HG02981 (cell line): ENCODE measurements around the gene ZNF503.

Experiments
- ATAC-seq: cut with Tn5 transposase; IDR thresholded peaks from one replicate; pipeline ENCODE4 v1.9.1; 2021; ENCODE audit warnings: mild to moderate bottlenecking, moderate library complexity; ENCODE audit not compliant: unreplicated experiment

The ZNF503 gene

DNA sequence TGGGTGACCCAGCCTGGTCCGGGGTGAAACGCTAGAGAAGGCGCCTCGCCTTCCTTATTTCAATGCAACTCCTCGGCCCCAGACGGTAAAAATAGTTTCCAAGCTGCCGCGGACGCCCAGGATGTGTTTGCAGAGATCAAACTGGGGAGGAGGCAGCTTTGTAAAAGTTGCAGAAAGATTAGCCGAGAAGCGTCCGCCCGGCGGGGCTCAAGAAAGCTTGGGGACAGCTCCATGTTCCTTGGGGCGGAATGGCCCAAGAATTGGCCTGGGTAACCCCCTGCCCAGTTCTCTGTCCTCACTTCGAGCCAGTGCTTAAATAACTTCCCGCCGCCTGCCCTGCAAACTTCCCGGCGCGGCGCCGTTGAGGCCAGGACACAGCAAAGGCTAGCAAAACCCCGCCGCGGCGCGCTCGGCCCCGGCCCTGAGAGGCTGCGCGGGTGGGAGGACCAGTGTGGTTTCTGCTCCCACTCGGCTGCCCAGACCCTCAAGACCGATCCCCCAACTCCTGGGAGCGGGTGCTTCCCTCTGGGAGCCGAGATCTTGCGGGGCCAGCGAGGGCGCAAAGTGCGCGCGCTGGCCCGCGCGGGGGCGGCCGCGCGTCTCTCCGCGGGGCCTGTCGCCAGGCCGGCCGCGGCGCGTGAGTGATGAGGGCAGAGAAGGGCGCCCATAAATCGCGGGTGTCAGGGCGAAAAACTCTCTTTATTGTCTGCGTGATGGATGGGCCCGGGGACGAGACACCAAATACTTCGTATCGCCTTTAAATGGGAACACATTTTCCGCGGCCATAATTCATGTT is 6.3 kb upstream of the ZNF503 start:
- ATAC-seq: no peak

DNA sequence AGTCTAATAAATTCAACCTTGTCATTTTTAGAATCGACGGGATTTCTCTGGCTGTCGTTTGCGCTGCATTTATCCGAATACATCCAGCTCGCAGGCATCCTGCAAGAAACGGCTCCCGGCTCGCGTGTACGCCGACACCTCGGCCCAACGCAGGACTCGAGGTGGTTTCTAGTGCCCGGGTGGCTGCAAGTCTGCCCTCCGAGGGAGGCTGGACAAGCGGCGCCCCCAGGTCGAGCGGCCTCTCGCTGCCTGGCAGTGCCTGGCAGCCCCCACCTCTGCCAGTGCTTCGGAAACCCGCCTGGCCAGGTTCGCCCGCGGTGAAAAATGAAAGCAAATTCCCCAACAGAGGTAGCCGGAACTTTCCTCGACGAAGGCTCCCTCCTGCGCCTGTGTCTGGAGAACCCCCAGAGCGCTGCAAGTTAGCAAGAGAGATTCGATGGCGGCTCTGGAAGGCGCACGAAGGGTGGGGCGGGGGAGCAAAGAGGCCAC is 5.7 kb upstream of the ZNF503 start:
- no peak for ATAC-seq

DNA sequence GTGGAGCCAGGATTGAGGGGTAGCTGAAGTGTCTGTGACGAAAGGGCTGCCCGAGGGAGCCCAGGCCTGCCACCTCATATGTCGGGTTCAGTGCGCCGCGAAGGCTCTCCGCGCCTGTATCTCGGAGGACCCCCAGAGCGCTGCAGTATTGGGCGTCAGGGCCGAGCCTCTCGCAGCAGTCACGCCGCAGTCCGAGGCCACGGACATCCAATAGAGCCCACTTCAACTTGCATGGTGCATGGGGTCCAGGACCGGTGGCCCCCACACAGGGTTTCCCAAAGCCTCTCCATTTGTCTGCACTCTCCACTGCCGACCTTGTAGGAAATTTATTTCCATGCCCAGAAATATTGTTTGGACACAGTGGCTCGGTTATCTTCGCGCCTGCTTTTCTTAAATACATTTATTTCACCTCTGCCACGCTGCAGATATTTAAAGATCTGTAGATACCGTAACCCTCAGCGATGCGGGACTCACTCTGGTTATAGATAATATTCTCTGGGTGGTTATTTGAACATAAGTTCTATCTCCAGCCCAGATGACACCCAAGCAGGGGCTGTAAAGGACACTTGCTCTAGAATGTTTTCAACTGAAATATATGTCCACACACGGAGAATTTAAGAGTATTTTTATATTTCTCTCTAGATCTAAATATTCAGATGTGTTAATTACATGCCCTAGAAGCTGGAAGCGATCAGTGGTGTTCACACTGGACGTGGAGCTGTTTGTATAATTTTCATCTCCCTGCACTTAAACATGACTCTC is 5.1 kb upstream of the ZNF503 start:
- no peak for ATAC-seq

DNA sequence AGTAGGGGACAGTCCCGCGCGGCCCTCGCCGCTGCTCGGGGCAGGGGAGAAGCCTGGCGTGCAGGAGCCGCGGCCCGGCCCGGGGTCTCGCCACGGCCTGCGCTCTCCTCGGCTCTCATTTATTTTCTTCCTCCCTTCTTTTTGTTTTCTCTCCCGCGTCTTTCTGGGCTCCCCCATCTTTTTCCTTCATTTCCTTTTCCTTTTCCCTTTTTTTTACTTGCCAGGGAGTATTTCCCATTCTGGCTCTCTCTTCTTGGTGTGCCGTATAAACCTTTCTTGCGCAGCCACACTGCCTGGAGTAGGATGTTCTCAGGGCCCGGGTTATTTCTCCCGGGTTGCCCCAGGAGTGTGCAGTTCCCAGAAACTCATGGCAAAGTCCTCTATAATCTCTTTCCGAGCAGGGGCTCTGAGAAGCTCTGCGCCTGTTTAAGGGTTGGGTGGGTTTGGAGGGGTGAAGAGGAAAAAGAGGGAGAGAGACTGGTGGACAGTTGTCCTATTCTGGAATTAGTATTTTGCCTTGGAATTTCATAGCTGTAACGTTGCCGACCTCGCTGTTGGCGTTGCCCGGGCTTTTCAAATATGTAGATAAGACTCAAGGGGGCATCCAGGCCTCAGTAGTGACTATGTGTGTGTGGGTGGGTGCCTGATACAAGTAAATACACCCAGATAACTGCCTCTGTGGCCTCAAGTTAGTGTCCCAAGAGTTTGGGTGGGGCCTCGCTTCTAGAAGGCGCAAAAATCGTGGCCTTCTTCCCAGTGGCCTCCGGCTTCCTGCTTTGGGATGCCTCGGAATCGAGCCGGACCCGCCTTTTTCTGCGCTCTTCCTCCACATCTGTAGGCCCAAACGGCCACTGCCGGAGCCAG is 4.3 kb upstream of the ZNF503 start:
- no peak for ATAC-seq

DNA sequence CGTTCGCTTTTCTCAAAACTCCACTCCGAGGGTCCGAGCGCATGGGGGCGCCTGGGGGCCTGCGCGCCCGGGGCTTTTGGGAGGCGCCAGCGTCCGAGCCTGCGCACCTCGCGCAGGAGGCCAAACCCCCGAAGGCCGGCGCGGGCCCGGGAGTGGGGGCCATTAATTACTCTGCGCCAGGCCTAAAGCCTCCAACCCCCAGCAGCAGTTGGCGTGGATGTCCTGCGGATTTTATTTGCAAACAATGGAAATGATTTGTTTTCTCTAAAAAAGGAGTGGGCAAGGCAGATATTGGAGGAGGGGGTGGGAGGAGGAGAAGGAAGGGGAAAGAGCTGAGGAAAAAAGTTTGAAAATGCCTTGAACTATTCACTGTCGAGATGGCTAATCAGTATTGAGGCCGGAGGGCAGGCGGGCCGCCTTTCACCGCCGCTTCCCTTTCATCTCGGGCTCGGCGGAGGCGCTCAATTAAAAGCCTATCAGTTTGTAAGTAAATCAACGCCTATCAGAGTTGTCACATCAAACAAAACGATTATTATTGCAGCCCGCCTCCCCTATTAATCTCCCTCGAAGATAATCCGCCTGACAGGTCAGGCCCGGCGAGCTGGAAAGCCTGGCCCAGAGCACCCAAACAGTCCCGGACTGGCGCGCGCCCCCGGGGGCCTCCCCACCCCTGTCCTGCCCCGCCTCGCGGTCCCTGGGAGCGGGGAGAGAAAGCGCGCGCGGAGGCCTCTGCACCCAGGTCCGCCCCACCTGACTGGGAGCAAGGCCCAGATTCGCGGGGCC is 3.4 kb upstream of the ZNF503 start:
- ATAC-seq: no peak

DNA sequence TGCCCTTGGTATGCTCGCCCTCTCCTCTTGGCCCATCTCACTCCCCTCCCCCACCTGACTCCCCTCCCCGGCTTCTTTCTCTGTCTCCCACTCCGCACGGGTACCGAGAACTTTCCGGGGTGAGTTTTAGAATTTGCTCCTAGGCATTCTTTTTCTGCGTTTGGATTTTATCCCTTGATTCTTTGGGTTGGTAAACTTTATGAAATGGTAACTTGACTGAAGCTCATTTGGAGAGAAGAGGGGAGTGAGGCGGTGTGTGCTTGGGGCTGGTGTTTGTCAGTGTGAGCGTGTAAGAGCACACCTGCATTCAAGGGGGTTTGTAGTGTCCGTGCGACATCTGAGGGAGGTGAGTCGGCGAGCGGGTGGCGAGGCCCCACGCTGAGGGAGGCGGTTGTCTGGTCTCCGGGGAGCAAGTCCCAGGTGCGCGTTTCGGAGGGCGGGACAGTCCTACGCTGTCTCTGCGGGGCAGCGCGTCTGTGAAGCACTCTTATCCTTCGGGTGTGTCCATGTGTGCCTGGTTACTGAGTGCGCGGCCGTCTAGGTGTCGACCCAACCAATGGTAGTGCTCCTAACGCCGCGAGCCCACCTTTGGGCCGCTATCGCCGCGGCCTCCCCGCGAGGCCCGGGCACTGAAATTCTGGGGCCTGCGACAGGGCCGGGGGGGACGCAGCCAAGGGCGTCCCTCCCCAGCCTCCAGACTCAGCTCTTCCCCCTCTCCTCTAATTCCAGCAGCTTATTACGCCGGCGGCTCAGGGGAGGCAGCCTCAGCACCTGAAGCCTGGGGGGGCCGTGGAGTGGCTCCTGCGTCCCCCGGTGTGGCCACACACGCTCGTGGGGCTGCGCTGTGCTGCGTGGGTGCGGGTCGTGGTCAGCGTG is 2.6 kb upstream of the ZNF503 start:
- ATAC-seq: no peak

DNA sequence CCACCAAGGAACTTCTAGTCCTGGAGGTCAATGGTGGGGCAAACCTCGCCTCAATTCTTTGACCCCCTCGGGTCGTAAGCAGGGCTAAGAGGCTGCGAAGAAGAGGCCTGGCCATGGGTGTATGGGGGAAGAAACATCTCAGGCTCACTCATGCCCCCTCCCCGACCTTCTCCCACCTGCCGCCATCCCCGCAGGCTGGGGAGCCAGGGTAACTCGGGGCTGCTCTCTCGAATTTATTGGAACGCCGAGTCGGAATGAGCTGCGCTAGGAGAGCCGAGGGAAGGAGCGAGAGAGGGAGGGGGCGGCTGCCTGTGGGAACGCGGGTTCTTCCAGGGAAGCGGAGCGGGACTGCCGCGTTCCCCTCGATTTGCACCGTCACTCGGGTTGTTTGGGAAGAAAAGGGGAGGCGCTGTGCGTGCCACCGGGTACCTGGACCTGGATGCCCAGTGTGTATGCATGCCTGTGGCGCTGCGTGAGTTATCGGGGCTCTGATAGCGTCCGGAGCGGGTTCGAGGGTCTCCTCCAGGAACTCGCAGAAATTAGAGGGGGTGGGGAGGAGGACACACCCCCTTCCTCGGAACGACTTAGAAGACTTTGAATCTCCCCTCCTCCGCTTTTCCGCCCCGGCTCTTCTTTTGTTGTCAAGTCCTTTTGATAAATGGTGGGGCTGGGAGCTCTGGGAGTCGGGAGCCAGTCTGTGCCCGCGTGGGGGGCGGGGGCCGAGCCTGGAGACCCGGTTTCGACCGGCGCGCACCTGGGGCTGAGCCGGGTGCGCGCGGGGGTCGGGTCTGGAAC is 1.8 kb upstream of the ZNF503 start:
- ATAC-seq: no peak

DNA sequence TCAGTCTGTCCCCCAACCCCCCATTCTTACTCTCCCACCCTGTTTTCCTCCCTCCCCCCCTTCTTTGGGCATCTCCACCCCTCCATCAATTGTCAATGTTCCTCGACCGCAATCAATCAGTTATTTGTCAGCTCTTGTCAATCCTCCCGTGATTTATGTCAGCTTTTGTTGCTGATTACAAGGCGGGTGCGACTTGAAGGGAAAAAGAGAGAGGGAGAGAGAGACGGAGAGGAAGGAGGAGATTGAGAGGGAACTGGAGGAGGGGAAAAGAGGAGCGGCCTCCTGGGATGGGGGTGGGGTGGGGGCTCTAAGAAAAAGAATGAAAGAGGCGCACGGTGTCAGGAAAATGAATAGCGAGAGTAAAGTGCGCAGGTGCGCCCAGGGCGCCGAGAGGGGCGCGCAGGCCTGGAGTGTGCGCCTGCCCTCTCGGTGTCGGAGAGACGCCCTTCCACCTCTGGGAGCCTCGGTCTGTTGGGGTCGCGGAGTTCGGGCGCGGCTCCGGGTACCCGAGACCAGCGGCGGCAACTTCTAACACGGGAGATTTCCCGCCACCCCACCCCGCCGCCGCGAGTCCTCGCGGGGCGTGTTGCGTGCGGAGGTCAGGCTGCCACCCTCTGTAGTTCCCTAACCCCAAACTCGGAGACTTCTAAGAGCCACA is 1.1 kb upstream of the ZNF503 start:
- no peak for ATAC-seq

DNA sequence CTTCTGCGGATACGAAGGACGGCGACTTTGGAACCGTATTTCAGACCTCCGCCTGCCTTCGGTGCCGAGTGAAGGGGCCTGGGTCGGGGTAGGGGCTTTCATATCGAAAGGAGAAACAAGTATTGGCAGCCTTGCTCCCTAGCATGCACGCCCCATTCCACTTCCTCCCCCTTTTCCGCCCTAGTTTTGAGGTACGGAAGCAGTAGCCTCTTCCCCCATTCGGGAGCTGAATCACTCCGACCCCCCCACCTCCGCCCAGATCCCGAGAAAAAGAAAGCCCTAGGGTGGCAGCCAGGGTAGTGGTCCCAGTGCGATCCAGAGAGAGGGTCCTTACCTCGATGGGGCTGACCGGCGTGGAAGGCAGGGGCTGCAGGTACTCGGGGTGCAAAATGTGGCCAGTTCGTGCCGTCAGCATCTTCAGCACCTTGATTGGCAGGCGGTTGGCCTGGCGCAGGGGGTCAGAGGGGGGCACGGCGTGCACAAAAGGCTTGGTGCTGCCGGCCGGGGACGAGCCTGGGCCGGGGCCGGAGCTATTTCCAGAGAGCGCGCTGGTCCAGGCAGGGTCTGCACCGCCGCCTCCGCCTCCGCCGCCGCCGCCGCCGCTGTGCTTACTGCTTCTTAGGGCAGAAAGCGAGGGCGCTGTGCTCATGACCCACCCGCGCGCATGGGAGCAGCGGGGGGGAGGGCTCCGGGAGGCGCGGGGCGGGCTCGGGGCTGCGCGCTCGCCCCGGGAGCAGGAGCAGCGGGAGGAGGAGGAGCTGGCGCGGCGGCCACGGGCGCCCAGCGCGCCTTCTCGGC is 594 bp downstream of the ZNF503 start:
- peak; percentile 29 for ATAC-seq

DNA sequence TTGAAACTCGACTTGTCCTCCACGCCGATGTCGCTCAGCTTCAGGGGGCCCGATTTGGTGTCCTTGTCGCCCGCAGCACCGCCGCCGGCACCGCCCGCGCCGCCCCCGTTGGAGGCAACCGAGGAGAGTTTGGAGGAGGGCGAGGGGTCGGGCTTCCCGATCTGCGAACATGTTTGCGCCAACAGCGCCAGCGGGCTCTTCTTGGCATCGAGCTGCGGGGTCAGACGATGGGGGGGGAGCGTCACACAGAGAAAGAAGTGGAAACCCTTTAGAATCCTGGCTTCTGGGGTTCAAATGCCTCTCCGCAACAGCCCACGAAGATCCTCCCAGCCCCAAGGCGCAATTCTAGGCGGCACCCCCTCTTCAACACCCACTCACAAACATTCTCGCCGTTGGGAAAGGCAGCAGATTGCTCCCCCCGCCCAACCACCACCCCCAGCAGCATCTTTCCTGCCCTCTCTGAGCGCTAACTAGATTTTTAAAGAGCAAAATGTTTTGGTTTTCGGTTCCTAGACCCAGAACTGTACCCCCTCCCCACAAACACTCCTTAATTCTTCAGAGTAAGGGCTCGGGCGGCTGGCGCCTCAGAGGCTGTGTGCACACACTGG is 1.3 kb downstream of the ZNF503 start:
- no peak for ATAC-seq

DNA sequence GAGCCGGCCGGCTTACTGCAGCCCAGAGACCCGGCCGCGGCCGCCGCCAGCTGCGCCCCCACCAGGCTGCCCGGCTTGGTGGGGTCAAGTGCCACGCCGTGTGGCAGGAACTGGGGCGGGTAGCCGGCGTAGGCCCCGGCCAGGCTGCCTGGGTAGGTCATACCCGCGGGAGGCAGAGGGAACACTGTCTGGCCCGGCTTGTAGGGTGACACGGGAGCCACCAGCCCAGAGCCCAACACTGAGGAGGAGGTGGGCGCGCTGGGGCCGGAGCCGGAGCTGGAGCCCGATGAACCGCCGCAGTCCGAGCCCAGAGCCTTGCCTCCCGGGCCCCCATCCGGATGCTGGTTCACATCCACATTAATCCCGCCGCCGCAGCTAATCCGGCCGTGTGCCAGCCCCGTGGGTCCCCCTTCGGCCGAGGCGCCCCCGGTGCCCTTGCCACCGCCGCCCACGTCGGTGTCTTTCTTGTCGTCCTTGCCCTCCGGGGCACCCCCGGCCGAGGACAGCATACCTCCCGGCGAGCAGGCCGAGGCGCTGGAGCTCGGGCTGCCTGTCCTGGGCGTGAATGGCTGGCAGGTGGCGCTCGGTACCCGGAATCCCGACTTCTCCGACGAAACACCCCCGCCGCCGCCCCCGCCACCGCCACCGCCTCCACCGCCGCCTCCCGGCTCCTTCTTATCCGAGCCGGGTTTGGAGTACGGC is 2.0 kb downstream of the ZNF503 start:
- no peak for ATAC-seq

DNA sequence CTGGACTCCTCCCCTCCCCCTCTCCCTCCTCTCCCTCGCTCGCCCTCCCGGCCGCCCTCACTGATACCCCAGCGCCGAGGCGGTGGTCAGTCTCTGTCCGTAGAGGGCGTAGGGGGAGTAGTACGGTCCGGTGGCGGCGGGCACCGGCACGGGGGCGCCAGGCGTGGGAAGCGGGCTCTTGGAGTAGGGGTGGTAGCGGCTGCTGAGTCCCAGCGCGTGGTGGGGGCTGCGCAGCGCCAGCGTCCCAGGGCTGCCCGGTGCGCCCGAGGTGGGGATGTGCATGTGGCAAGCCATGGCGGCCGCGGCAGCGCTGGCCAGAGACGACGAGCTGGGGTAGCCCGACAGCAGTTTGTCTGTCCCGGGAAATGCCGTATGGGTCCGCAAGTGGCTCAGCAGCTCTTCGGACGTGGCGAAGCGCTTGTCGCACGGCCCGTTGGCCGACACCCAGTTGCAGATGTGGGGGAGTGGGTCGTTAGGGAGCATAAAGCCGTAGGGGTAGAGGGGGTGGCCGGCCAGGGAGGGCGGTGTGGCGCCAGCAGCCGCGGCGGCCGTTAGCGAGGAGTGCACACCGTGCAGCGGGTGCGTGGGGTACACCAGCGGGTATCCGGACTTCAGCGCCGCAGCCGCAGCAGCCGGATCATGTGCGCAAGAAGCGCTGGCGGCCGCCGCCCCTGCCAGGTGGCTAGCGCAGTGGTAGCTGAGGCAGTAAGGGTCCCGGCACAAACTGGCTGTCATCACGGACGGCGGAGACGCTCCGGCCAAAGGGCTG is 2.7 kb downstream of the ZNF503 start:
- no peak for ATAC-seq

DNA sequence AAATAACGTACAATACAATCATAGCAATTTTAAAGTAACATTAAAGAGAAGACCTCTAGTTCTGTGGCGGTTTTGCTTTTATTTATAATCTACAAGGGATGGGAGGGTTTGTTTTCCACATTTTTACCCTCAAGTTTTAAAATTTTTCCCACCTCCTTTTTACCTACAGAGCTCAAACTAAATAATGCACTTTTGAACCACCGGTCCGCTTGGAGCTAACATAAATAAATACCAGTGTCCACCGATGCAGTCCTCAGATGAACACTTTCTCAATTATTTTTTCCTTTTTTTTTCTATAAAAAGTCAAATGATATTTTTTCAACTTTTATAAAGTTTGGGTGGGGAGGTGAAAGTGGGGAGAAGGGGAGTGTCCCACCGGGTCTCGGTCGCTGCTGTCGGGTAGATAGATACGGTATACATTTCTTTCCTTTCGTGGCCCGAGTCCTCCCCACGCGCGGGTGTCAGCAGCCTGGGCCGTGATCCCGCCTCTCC is 3.3 kb downstream of the ZNF503 start:
- no peak for ATAC-seq

DNA sequence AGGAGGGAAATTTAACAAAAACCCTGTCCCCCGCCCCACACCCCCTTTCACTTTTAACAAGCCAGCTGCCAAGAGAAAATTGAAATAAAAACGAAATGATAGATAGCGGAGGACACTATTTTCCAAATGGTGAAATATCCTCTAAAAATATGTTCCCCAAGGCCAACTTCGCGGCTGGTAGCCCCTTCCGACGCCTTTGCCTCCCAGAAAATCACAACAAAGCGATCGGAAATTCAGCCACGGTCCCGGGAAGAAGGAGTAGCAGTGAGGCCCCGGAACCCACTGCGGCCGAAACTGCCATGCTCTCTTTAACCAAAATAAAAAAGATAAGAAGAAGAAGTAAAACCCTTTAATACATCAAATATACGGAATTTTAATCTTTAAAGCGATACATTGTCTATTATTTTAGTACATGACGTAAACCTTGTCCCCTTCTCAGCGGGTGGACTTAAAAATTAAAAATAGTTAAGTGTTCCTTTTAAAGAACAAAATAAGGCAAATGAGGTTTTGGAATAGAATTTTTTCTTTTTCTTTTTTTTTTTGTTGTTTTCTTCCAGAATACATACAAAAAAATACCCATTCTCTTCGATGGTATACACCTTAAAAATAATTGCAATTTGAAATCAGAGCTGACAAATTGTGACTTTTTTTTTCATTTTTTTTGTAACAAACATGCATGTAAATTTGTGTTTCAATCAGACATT is 3.9 kb downstream of the ZNF503 start:
- ATAC-seq: no peak
